GM19035 (cell line): ENCODE results near the gene ADGRG6.
"Not testable (repeated sequence)": the region's sequence is repeated elsewhere in the genome, so short reads cannot be mapped to it uniquely, and the experiment has no call there.

Experiments
- ATAC-seq: cut with Tn5 transposase; IDR thresholded peaks from one replicate; pipeline ENCODE4 v1.9.1; 2021; ENCODE audit not compliant: unreplicated experiment

Gene ADGRG6

DNA sequence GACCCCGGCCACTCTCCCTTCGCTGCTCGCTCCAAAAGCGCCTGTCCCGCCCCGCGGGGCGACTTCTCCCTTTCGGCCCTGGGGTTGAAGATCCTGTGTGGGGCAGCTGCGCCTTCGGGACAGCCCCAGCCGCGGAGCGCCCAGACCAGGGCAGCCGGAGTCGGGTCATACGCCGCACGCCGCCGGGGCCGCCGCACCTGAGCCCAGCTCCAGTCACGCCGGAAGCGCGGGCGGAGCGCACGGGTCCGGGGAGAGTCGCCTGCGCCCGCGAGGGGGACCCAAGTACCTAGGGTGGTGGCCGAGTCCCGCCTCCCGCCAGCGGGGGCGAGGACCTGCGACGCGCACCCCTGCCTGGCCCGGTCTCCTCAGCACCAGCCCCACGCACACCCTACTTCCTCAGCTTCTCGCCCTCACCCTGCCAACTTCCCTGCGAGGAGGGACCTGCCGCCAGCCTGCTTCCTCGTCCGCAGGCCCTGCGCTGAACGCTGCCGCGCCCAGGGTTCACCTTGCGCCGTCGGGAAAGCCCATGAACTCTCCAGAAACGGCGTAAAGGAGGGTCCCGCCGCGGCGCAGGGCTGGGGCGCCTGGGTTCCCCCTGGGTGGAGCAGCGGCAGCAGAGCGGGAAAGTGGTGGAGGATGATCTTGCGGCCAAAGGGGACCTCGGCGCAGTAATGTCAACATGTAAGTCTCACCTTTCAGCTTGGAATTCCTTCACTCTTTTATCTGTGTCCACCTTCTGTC, at the start of gene ADGRG6:
TSS of gene ADGRG6 (plus strand) at position 357 of the 741 bp plus-strand sequence. CDS start at position 680, 323 bp downstream.
- ATAC-seq: peak; percentile 80

DNA sequence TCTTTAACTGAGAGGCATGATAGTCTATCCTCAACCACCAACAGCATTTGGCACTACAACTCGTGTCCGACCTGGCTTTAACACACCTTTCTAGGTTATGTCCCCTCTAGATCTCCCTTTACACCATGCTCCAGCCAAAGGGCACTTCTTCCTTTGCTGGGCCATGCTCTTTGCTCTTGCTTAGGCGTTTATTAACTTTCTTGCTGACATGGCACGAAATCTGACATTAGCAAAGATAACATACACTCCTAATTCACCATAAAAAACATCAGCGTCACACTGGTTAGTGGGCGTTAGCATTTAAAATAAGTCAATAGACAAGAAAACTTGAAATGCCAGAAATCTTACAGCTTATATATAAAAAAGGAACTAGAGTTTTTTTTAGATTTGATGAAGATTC, 47.3 kb upstream of the ADGRG6 start:
- ATAC-seq: no peak

DNA sequence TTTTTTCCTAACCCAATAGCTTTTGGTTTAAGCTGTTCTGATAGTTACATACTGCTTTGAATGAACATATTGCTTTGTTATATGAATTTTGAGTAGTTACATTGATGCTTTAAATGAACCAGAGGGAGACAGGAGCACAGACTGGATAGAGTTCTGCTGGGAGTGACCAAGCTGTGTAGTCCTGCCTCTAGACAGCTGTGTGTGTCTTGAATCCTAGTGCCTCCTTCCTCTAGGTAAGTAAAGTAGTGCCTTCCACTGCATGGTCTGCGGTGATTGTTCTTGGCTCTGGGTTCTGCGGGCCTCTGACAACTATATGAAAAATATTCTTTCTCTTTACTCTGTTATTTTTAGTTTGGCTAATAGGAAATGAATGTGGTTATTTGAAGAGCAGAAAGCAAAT, 46.0 kb upstream of the ADGRG6 start:
- ATAC-seq: no peak

GRCh38 chr6:142258305-142258704, 43.5 kb upstream of the ADGRG6 start:
- no peak for ATAC-seq

- ATAC-seq: no peak
These were observed 43.0 kb upstream of the ADGRG6 start for GRCh38 chr6:142258757-142259156.

GRCh38 chr6:142260748-142261147, 41.1 kb upstream of the ADGRG6 start:
- ATAC-seq: no peak

- no peak for ATAC-seq
These were observed 39.6 kb upstream of the ADGRG6 start for GRCh38 chr6:142262231-142262630.

- no peak for ATAC-seq
These were observed 36.3 kb upstream of the ADGRG6 start for GRCh38 chr6:142265476-142265875.

- no peak for ATAC-seq
These were observed 35.7 kb upstream of the ADGRG6 start for GRCh38 chr6:142266060-142266459.

DNA sequence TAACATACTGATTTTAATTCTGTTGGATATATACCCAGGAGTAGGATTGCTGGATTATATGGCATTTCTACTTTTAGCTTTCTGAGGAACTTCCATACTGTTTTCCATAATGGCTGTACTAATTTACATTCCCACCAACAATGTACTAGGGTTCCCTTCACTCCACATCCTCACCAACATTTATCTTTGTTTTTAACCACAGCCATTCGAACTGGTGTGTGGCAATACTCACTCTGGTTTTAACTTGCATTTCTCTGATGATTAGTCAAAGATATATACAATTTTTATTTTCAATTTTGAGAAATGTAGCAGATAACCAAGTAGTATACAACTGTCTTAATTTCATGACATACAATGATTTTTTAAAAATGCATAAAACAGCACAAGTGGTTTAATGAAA, 30.3 kb upstream of the ADGRG6 start:
- no peak for ATAC-seq

DNA sequence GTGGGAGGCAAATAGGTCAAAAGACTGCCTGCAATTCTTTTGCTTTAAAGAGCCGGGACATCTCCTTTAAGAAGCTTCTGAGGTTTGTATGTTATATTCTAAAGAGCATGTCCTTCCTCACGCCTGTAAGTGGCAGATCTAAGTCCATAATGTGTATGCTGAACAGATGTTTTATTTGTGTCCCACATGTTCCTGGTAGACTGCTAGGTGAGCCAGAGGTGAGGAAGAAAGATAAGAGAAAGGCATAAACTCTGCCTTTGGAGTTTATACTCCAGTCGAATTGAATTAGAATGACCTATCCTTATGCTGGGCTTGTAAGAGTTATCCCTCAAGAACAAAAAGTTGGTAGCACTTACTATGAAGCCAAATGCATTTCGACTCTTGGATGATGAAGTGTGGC, 27.2 kb upstream of the ADGRG6 start:
- no peak for ATAC-seq

DNA sequence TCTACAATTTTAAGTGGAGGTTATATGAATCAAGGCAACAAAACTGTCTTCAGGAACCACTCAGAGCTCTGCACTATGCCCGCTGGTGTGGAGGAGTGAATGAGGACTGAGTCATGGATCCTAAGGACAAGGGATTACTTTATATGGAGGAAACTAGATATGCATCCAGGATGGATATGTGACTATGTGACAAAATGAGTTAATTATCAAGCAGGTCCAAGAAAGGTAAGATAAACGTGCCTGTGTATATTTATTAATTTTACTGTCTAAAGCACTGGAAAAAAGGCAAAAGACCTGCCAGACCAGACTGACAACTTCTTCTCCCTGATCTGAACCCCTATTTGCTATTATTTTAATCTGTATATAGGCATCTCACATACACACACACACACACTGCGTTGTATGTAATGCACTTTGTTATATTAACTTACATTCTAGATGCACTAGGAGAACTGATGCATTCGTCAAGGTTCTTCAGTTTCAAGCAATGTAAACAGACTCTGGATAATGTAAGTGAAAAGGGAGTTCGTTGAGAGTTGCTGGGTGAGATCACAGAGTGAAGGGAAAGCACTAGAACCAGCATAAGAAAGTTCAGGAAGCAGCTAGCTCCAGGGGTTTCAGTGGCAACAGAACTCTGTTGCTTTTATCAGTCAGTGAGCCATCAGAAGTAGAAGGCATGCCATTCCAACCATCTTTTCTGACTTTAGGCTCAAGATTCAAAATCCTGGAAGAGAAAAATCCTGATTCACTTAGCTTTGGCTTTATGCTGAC, 26.4 kb upstream of the ADGRG6 start:
- no peak for ATAC-seq

DNA sequence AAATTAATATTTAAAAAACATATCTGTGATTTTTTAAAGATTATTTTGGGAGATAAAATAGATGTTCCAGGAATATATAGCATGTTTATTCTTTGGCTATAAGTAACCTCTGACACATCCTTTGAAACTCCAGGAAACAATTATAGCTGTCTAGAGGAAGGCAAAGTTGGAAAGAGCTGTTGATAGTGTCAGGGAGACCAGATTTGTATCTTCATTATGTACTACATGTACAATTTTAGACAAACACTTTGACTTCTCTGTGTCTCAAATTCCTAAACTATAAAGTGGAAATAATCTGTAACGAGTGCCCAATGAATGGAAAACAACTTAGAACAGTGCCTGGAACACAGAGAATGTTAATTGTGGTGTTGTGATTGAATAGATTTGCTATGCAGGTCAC, 25.6 kb upstream of the ADGRG6 start:
- no peak for ATAC-seq

DNA sequence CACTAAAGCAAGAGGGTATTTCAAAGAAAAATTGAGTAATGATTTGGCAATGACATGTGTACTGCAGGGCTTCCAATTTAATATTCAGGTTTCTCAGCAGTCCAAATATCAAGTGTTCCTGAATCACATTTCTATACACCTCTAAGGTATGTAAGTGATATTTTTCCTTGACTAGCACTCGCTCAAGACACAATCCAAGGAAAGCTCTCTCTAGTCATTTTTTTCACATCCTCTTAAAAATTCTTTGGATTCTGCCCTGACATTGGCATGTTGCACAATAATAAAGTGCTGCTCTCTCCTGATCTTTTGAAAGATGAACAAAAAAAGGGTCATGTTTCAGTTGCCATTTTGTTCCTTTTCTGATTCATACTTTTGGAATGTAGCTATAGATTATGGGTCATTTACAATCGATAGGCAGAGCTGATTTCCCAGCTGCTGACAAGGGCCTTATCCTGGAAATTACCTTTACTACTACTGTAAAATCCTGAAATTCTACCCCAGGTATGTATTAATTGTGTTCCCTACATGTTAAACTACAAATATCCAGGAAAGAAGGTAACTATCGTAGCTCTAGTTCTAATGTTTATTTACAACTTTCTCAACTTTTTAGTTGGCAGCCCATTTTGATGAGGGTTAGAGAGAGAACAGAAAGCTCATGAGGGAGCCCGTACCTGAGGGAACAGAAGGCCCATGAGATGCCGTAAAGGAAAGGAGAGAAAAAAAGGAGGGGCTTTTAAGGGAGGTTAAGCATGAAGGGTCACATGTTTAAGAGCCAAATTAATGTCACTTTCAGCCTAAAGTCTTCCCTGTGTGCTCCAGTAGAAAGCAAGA, 22.2 kb upstream of the ADGRG6 start:
- no peak for ATAC-seq

DNA sequence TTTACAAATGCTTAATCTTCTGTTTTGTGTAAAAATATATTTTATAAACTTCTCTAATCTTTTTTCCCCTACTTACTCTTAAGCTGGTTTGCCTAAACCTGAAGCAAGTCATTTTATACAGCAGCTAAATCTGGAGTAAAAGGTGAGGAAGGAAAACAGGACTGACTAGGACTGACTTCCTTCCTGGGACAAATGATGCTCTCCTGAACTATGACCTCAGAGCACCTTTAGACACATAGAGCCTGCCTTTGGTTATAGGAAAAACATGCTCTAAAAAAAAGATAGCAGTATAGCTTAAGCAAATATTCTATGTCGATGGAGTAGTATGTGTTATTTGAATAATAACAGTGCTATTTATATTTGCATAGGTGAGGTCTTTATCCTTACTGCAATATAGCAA, 21.5 kb upstream of the ADGRG6 start:
- no peak for ATAC-seq

GRCh38 chr6:142280927-142281326, 20.9 kb upstream of the ADGRG6 start:
- ATAC-seq: no peak

DNA sequence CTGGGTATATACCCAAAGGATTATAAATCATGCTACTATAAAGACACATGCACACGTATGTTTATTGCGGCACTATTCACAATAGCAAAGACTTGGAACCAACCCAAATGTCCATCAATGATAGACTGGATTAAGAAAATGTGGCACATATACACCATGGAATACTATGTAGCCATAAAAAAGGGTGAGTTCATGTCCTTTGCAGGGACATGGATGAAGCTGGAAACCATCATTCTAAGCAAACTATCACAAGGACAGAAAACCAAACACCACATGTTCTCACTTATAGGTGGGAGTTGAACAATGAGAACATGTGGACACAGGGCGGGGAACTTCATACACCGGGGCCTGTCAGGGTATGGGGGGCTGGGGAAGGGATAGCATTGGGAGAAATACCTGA, 18.7 kb upstream of the ADGRG6 start:
- ATAC-seq: not testable (repeated sequence)

- no peak for ATAC-seq
These were observed 17.4 kb upstream of the ADGRG6 start for GRCh38 chr6:142284419-142284818.

DNA sequence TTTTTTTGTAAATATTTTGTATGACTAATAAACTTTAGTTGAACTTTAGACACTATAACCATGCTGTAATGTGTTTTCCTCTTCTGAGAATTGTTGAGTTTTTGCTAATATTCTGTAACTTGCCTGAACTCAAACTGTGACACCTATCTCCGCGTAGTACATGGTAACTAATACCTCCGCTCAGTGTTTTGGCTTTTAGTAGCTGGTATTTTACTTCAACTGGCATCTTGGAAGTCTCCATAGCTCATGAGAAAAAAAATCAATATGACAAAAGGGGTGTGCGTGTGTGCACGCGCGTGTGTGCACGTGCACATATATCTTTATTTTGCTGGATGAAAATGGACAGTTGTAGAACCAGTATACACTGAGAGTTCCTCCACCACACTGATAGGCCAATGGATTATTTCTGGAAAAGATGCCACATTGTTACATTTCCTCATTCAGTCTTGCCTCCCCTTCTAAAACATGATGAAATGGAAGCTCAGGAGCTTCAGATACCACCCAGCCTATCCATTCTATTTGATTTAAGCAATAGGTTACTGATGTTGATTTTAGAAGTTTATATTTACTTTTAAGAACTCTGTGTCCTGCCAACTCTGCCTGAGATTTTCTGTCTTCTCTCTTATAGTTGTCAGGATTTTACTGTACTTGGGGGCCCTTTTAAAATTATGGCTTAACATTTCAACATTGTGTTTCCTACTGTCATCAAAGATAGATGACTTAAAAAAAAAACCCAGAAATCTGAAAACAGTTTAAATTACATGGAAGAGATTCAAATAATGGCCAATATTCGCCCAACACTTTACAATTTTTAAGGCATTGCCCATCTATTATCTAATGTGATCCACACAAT, 16.3 kb upstream of the ADGRG6 start:
- no peak for ATAC-seq

GRCh38 chr6:142286088-142286409, 15.8 kb upstream of the ADGRG6 start:
- ATAC-seq: no peak

DNA sequence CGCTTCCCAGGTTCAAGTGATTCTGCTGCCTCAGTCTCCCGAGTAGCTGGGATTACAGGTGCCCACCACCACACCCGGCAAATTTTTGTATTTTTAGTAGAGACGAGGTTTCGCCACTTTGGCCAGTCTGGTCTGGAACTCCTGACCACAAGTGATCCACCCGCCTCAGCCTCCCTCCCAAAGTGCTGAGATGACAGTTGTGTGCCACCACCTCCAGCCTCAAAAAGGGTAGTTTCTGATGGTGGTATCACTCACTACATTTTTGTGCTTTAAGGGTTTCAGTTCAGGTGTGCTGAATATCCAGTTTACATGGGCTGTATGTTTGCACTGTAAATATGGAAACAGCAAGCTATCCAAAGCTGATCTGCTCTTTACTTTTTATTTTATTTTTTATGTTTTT, 12.1 kb upstream of the ADGRG6 start:
- ATAC-seq: no peak
